CD1c-positive myeloid dendritic cell (primary cell): ENCODE data around the gene CROCC.
"Not testable (repeated sequence)": the region's sequence is repeated elsewhere in the genome, so short reads cannot be mapped to it uniquely, and the experiment has no call there.

Experiments used
- DNase-seq: peaks from one replicate; pipeline ENCODE4 v3.0.0-alpha.2; 2016; ENCODE audit errors: extremely low spot score

Gene CROCC

DNA sequence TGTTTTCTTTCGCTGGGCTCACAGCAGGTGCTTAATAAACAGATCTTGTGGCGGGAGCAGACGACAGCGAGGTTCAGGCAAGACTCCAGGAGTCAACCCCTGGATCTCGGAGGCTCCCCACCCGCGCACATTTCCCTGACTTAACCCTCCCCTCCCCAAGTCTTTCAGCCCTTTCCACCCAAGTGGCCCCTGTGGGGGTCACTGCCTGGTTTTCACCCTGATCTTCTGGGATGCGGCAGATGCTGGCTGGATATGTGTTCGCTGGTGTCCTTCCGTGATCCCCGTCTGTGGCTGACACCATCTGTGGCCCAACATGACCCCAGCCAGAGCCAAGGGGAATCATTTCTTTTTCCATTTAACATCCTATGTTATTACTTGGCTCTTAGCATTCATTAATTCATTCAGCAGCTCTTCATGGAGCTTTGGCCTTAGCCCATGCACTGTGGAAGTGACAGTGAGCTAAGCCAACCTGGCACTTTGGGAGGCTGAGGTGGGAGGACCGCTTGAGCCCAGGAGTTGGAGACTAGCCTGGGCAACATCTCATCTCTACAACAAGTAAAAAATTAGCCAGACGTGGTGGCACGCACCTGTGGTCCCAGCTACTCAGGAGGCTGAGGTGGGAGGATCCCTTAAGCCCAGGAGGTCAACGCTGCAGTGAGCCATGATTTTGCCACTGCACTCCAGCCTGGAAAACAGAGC, 6.7 kb upstream of the CROCC start:
- not testable (repeated sequence) for DNase-seq

DNA sequence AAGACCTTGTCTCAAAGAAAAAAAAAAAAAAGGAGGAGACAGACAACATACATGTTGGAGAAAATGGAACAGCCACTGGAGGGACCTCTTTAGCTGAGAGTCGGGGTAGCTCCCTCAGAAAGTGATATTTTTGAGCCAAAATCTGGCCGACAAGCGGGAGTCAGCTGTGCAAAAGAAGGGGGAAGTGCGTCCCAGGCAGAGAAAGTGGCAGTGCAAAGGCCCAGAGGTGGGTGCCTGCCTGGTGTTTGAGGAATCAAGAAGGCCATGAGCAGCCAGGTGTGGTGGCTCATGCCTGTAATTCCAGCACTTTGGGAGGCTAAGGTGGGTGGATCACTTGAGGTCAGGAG, 6.1 kb upstream of the CROCC start:
- peak; percentile 12 for DNase-seq

DNA sequence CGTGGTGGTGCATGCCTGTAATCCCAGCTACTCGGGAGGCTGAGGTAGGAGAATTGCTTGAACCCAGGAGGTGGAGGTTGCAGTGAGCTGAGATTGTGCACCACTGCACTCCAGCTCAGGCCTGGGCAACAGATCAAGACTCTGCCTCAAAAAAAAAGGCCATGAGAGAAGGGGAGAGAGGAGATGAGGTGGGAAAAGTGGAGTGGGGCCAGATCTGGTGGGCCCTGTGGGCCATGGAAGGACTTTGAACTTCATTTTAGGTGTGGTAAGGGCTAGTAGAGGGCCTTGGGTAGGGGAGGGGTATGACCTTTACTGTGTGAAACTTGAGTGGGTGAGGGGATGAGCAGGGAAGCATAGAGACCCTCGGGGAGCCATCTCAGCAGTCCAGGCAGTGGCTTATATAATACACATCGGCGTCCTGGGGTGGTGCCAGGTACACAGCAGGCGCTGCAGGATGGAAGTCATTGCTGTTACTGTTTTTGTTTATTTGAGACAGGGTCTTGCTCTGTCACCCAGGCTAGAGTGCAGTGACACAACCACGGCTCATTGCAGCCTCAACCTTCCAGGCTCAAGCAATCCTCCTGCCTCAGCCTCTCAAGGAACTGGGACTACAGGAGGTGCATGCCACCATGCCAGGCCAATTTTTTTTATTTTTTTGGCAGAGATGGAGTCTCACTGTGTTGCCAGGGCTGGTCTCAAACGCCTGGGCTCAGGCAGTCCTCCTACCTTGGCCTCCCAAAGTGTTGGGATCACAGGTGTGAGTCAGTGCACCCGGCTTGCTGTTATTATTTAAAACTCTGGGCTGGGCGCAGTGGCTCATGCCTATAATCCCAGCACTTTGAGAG, 5.5 kb upstream of the CROCC start:
- not testable (repeated sequence) for DNase-seq

DNA sequence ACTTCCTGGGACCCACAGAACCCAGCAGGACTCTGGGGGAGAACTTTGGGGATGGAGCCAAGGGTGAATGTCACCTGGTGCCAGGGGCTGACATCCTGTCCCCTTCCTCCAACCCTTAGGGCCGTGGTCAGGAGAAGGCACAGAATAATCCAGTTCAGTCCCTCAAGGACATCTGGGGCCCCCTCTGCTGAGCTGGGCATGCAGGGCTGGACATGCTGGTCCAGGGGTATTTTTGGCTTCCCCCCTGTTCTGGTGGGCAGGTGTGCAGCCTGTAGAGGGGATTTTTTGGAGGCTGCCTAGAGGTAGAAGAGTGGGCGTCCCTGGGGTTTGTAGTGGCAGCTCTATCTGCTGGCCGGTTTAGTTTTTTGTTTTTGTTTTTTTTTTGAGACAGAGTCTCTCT, 3.4 kb upstream of the CROCC start:
- no peak for DNase-seq

DNA sequence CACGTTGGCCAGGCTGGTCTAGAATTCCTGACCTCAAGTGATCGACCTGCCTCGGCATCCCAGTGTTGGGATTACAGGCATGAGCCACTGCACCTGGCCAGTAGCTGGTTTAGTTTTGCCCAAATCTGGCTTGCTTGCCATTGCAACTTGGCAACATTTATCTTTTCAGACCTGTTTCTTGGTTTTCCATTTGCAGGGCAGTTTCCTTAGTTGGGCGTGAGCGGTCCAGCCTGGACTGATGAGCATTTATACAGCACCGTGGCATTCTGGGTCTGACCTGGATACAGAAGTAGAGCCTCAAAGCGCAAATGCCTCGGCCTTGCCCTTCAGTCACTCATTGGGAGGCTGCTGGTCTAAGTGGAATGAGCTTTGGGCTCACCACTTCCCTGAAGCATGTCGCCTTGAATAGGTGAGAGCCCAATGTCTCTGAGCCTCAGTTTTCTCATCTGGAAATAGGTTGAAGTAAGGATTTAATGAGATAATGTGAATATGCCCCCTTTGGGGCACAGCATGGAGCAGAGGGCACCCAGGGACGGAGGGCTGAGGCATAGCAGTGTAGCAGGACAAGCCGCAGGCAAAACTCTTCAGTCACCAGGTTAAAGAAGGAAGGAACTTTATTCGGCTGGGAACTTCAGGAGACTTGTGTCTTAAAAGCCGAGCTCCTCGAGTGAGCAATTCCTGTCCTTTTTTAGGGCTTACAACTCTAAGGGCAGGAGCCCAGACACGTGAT, 2.6 kb upstream of the CROCC start:
- DNase-seq: not testable (repeated sequence)

DNA sequence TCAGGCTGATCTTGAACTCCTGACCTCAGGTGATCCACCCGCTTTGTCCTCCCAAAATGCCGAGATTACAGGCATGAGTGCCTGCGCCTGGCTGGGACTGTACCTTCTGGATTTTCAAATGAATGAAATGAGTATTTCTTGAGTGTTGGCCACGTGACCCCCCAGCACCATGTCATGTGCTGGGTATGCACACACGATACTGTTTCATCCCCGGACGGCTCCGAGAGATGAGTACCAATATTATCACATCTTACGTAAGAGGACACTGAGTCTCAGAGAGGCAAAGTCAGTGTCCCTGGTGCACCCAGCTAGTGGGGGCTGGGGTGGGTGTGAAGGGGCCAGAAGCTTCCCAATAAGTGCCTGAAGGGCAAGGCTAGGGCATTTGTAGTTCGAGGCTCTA, 780 bp upstream of the CROCC start:
- no peak for DNase-seq

DNA sequence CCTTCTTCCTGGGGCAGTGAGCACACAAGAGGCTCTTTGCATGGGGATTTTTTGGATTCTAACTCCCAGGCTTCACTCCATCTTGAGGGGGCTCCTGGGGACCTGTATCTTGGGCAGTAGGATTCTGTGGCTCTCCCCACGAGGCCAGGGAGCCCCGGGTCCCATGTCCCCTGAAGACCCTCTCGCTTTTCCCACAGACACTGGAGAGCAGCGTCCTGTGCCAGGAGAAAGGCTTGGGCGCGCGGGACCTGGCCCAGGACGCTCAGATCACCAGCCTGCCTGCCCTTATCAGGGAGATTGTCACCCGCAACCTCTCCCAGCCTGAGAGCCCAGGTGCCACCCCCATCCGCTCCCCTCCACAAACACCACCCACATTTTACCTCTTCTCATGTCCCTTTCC, 735 bp downstream of the CROCC start:
- no peak for DNase-seq

DNA sequence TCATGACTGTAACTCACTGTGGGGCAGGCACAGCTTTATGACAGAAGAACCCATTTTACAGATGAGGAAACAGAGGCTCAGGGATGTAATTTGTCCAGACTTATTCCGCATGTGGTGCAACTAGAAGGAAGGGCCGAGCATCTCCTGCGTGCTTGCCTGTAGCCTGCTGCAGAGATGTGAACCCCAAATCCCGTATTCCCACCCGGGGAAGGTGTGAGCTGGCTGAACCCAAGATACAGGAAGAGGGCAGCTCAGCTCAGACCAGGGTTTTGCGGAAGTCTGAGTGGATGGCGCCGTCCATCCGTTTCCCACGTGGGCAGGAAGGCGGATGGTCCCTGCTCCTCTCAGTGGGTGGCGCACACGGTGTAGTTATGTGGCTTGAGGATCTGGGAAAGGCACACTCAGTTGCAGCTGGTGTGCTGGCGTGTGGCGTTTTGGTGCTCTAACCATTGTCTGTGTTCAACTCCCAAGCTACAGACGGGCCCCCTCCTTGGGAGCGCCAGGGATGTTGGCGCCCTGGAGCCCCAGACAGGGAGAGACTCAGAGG, 1.2 kb downstream of the CROCC start:
- DNase-seq: no peak

DNA sequence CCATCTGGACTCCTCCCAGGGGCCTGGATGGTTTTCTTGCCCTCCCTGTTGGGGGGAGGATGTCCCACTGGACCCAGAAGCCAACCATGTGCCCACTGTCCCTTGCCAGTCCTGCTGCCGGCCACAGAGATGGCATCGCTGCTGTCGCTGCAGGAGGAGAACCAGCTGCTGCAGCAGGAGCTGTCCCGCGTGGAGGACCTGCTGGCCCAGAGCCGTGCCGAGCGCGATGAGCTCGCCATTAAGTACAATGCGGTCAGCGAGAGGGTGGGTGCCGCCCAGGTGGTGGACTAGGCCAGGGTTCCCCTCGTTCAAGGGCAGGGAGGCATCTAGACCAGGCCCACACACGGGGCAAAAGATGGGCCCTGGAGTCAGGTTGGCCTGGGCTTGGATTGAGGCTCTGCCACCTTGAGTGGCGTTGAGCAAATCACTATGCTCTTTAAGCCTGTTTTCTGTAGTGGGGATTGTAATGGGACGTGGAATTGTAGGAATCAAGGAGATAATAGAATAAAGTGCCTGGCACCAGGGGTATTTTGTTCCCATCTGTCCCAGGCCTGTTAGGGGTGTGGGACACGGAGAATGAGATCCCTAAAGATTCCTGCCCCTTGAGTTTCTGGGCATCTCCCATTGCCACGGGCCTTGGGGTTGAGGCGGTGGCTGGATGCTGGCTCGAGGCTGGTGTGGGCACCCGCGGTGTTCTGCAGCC, 2.6 kb downstream of the CROCC start:
- DNase-seq: no peak

DNA sequence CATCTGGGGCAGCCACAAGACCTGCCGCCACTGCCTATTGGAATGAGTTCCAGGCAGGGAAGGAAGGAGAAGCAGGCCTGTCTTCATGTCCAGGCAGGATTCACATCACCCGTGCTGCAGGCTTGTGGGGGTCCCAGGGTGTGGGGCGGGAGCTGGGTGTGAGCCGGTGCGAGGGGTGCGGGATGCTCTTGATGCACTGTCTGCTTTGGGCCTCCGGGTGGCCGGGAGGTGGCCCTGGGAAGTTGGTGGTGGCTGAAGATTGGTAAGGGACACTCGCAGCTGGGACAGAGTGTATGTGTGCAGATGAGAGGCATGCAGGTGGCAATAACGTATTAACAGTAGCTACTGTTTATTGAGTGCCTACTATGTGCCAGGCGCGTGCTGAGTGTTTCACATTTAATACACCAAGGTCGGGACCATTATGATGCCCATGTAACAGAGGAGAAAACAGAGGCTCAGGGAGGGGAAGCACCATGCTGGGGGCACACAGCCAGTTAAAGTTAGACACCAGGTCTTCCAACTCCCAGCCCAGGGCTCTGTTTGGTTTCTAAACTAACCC, 3.3 kb downstream of the CROCC start:
- no peak for DNase-seq

DNA sequence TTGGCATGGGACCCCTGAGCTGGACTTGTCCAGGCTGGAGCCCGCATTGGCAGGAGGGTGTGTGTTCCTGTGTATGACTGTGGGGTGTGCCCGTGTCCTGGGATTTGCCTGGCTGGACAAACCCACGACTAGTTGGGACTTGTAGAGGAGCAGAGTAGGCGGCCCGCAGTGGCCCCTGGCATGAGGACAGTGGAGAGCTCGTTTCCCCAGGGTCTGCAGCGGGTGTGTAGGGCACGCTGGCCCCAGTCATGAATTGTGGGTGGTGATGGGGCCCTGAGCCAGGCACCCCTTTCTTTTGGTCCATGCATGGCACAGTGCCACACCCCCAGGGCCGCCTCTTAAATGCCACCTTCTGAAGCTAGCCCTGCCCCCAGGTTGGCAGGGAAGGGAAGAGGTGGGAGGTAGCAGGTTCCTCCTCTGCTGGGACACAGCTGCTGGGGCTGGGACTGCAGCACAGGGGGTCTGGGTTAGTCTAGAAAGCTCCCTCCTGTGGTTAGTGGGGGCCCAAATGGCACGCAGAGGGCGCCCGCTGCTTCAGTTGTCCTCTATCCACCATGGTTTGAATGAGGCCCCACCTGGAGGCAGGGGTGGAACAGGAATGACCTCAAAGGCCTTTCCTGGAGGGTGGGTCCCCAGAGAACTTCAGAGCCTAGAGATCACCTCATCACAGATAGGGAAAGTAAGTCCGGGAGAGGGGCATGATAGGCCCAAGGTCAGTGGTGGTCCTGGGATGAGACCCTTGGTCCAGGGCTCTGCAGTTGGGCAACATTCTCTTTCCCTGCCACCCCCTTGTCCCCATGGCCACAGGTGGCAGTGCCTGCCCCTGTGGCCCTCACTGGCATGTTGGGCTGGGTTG, 4.1 kb downstream of the CROCC start:
- no peak for DNase-seq

DNA sequence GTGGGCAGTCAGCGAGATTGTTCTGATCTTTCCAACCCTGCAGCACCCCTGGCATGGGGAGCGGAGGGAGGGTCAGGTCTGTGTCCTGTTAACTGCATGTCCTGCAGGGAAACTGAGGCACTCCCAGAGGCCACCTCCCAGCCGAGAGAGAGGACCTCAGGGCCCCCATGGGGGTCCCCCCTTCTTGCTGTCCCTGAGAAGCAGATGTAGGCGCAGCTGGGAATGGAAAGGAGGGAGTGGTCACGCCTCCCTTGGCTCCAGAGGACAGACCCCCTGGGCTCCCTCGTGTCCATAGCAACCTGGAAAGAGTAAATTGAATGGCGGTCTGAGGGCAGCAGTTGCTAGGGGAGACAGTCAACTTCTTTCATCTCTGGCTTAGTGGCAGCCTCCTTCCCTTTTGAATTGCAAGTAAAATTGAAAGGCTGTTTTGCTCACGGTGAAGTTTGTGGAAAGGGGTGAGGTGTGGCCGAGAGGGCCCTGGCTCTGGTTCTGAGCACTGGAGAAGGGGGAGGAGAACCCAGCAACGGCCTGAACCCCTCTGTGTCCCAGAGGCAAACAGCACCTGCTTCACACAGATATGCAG, 4.9 kb downstream of the CROCC start:
- DNase-seq: no peak

DNA sequence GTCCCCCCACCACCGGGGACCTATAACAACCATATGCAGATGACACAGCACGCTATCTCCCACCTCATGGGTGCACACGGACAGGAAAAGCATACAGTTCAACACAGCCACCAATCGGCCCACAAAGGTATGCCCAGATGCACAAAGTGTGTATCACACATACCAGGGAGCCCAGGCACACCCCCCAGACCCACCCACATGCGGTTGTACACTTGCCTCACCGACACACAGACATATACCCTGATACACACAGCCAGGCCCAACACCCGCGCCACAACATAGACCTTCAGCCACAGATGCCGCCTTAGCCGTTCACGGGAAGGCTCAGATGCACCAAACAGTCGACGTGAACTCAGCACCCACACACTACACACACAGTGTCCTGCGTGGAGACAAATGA, 5.5 kb downstream of the CROCC start:
- no peak for DNase-seq

DNA sequence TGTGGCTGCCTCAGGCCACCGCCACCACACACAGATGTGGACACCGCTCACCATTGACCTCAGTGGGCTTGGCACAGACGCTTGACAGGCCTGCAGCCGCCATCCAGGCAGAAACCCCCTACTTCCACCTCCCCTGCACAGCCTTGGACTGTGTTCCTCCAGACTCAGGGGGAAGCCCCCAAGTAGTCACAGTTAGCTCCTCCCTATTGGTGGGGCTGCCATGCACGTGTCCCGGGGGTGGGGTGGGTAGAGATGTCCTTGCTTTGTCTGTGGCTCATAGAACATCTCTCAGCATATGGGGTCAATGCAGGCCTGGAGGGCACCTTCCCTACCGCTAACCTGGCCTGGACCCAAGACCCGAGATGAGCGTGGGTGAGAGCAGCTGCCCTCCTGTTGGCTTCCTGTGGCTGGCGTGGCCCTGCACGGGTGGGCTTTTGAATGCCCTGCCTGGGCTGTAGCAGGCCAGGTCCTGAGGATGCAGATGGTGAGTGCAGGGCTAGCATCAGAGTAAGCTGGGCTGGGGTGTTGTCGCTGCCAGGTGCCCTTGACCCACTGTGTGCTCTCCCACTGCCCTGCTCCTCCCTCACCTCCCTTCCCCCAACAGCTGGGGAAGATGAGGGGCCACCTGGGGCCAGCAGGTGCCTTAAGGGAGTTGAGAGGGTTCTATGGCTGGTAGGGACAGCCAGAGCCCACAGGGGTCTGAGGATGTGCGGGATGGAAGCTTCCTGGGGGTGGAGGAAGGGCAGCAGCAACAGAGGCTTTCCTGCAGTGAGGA, 6.2 kb downstream of the CROCC start:
- no peak for DNase-seq

DNA sequence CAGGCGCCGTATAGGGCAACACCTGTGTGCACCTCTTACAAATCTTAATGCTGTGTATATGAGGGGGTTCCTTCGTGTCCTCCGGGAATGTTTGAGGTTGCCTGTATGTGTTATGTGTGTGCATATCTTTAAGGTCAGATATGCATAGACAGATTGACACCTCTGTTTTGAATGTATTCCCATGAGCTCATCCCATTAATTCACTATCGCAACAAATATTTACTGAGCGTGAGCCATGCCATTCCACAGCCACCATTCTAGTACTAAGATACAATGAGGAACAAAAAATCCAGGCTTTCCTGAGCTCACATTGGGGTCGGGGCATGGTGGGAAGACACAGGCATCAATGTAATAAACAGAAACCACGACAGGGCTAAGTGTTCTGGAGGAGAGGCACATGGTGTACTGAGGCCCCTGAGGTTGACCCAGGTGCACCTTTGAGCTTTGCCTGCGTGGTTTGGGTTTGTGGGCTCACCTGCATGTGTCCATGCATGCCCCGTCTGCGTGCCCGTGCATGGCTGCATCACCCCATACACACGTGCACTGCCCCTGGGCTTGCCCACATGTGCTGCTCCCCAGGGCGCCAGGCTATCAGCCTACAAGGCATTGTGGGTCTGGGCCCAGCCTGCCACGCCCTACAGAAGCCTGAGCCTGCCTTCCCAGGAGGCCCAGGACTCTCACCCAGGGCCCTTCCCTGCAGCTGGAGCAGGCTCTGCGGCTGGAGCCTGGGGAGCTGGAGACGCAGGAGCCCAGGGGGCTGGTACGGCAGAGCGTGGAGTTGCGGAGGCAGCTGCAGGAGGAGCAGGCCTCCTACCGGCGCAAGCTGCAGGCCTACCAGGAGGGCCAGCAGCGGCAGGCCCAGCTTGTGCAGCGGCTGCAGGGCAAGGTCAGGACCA, 7.7 kb downstream of the CROCC start:
- DNase-seq: not testable (repeated sequence)

DNA sequence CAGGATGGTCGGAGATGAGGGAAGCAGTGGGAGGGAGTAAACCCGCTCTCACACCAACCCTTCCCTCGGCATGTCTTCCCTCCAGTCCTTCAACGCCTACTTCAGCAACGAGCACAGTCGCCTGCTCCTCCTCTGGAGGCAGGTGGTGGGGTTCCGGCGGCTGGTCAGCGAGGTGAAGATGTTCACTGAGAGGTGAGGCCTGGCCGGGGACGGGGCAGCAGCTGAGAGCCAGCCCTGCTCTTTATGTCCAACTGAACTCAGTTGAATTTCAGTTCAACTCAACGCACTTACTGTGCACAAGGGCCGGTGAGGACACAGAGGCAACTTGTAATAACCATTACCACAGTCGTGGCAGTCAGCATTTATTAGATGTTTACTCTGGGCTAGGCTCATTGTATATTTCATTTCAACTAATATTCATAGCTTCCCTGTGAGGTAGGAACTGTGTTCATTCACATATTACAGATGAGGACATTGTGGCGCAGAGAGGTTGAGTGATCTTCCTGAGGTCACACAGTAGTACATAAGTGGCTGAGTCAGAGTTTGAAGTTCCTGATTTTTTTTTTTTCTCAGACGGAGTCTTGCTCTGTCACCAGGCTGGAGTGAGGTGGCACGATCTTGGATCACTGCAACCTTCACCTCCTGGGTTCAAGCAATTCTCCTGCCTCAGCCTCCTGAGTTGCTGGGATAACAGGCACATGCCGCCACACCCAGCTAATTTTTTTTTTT, 9.6 kb downstream of the CROCC start:
- DNase-seq: peak; percentile 11

DNA sequence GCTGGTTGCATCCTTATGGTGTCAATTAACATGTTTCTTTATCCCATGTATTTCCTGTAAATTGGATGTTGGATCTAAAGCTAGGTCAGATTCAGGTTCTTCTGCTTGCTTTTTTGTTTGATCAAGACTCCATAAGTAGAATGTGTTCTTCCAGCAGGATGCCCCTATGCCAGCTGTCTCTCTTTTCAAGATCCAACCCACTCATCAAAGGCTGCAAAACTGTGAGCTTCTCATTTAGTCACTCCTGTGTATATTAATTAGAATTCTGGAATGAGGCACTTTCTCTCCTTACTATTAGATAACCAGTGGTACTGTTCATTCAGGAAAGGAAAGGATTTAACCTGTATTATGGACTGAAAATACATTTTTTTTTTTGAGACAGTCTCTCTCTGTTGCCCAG, 12.2 kb downstream of the CROCC start:
- DNase-seq: not testable (repeated sequence)

DNA sequence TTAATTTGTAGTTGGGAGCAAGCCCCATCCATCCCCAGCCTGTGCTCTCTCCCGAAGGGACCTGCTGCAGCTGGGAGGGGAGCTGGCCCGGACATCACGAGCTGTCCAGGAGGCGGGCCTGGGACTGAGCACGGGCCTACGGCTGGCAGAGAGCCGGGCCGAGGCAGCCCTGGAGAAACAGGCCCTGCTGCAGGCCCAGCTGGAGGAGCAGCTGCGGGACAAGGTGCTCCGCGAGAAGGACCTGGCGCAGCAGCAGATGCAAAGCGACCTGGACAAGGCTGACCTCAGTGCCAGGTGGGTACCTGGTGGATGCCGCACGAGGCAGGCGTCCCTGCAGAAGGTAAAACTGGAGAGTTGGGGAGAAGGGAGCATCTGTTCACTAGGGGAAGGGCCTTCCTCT, 14.8 kb downstream of the CROCC start:
- DNase-seq: not testable (repeated sequence)
